ENCODE data around the gene KIAA0586. TPM values are rescaled to one million over a fixed set of nuclear protein-coding genes. Genes with fewer than 3 reads are reported as not detected.

KIAA0586 gene
- polyA plus RNA-seq, 1 of the 3 experiments (the other 2 are of a cell fraction), result 7.5 TPM

- H3K4me2 ChIP-seq, result no peak overlapping the region
- no peaks in the 10 kb centered on the region for H3K36me3 ChIP-seq (replicated peaks in 1 of 2; ENCODE audit: control insufficient read depth in 1 of 2, insufficient read depth in 2 of 2, low read length in 1 of 2)
- H3K9me3 ChIP-seq, result no peaks in the 10 kb centered on the region
- peaks cover 5% of the 10 kb centered on the region for H3F3A ChIP-seq (replicated peaks; ENCODE audit: insufficient read depth)
- no peaks in the 10 kb centered on the region for H4K20me1 ChIP-seq (ENCODE audit: insufficient read depth)
- no peaks in the 10 kb centered on the region for H3K27me3 ChIP-seq (ENCODE audit: insufficient read depth)
- no peaks in the 10 kb centered on the region for H3K9me2 ChIP-seq
- ChIA-PET POLR2A (no interaction called here), CTCF (no interaction called here)
- WGBS (ENCODE audit: low lambda C conversion rate), result 84% methylated on average over 2 of the region's 2 CpGs
- no peaks in the 10 kb centered on the region for H3K4me1 ChIP-seq (ENCODE audit: control insufficient read depth in 1 of 2, insufficient read depth in 2 of 2, low read depth in 1 of 2, low read length in 1 of 2)
- DNase-seq, result no peak
- H2AFZ ChIP-seq (ENCODE audit: low read depth), result no peak overlapping the region
- H3K9ac ChIP-seq, result no peak overlapping the region
- TF ChIP-seq SMC3 (IDR thresholded peaks at IDR 0.05; ENCODE audit: low read depth, low read length), result no peak
- TF ChIP-seq TEAD4 (IDR thresholded peaks at IDR 0.05; ENCODE audit: borderline replicate concordance, insufficient read depth), result no peak
- TF ChIP-seq USF2 (IDR thresholded peaks at IDR 0.05; ENCODE audit: borderline replicate concordance, low read depth, low read length), result no peak
- no peak for TF ChIP-seq MEF2A (IDR thresholded peaks at IDR 0.05; ENCODE audit: borderline replicate concordance, low read depth)
- no peak for TF ChIP-seq EP300 (IDR thresholded peaks at IDR 0.05; ENCODE audit: borderline replicate concordance in 1 of 2, low read depth in 1 of 2, low read length in 1 of 2)
- TF ChIP-seq FOXJ3 (CRISPR knock-in tag; IDR thresholded peaks at IDR 0.05), result no peak
- no peak for TF ChIP-seq GATA2 (CRISPR knock-in tag; IDR thresholded peaks at IDR 0.05)
- no peak for TF ChIP-seq RXRA (IDR thresholded peaks at IDR 0.05; ENCODE audit: borderline replicate concordance, low read depth)
- no peak for TF ChIP-seq TCF12 (IDR thresholded peaks at IDR 0.05)
- TF ChIP-seq ELF1 (IDR thresholded peaks at IDR 0.05), result no peak
- TF ChIP-seq TAF1 (IDR thresholded peaks at IDR 0.05; ENCODE audit: borderline replicate concordance, low read depth, low read length), result no peak
- no peak for TF ChIP-seq JUND (IDR thresholded peaks at IDR 0.05)
- TF ChIP-seq GABPA (IDR thresholded peaks at IDR 0.05; ENCODE audit: low read depth), result no peak
- no peak for TF ChIP-seq YY1 (IDR thresholded peaks at IDR 0.05; ENCODE audit: low read depth)
- no peak for TF ChIP-seq NFIC (IDR thresholded peaks at IDR 0.05; ENCODE audit: borderline replicate concordance)
- TF ChIP-seq, protein P1, sequence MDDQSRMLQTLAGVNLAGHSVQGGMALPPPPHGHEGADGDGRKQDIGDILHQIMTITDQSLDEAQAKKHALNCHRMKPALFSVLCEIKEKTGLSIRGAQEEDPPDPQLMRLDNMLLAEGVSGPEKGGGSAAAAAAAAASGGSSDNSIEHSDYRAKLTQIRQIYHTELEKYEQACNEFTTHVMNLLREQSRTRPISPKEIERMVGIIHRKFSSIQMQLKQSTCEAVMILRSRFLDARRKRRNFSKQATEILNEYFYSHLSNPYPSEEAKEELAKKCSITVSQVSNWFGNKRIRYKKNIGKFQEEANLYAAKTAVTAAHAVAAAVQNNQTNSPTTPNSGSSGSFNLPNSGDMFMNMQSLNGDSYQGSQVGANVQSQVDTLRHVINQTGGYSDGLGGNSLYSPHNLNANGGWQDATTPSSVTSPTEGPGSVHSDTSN (IDR thresholded peaks at IDR 0.05), result no peak
- TF ChIP-seq, protein P2, sequence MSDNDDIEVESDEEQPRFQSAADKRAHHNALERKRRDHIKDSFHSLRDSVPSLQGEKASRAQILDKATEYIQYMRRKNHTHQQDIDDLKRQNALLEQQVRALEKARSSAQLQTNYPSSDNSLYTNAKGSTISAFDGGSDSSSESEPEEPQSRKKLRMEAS (IDR thresholded peaks at IDR 0.05; ENCODE audit: low read depth), result no peak
- H3K79me2 ChIP-seq (ENCODE audit: insufficient read depth), result no peaks in the 10 kb centered on the region
- H3K4me3 ChIP-seq (ENCODE audit: low read depth in 2 of 2, low read length in 1 of 2), result no peak overlapping the region
- H3K27ac ChIP-seq (ENCODE audit: low read depth in 2 of 2, low read length in 1 of 2), result no peak overlapping the region
These were observed 145.3 kb downstream of the KIAA0586 start for GRCh38 chr14:58572863-58573262.

- H3K27me3 ChIP-seq (ENCODE audit: insufficient read depth), result no peaks in the 10 kb centered on the region
- H4K20me1 ChIP-seq (ENCODE audit: insufficient read depth), result no peaks in the 10 kb centered on the region
- no peaks in the 10 kb centered on the region for H3K79me2 ChIP-seq (ENCODE audit: insufficient read depth)
- no peak overlapping the region for H3K27ac ChIP-seq (ENCODE audit: low read depth in 2 of 2, low read length in 1 of 2)
- no peak overlapping the region for H3K4me2 ChIP-seq
- no peaks in the 10 kb centered on the region for H3K9me3 ChIP-seq
- H3K4me1 ChIP-seq (ENCODE audit: control insufficient read depth in 1 of 2, insufficient read depth in 2 of 2, low read depth in 1 of 2, low read length in 1 of 2), result no peaks in the 10 kb centered on the region
- ChIA-PET CTCF (interaction anchor here (1.0 to 1.2 kb wide), 4 partner anchors 10 to 74 kb away, joined by 3 to 5 read pairs (median 4); no protein-coding TSS in a partner anchor), POLR2A (no interaction called here)
- H3F3A ChIP-seq (replicated peaks; ENCODE audit: insufficient read depth), result peaks cover 5% of the 10 kb centered on the region
- no peaks in the 10 kb centered on the region for H3K9me2 ChIP-seq
- no peak for TF ChIP-seq MEF2A (IDR thresholded peaks at IDR 0.05; ENCODE audit: borderline replicate concordance, low read depth)
- TF ChIP-seq RXRA (IDR thresholded peaks at IDR 0.05; ENCODE audit: borderline replicate concordance, low read depth), result no peak
- TF ChIP-seq, protein P1 (IDR thresholded peaks at IDR 0.05), result no peak
- no peak for TF ChIP-seq EP300 (IDR thresholded peaks at IDR 0.05; ENCODE audit: borderline replicate concordance in 1 of 2, low read depth in 1 of 2, low read length in 1 of 2)
- no peak for TF ChIP-seq FOXJ3 (CRISPR knock-in tag; IDR thresholded peaks at IDR 0.05)
- TF ChIP-seq, protein P3, sequence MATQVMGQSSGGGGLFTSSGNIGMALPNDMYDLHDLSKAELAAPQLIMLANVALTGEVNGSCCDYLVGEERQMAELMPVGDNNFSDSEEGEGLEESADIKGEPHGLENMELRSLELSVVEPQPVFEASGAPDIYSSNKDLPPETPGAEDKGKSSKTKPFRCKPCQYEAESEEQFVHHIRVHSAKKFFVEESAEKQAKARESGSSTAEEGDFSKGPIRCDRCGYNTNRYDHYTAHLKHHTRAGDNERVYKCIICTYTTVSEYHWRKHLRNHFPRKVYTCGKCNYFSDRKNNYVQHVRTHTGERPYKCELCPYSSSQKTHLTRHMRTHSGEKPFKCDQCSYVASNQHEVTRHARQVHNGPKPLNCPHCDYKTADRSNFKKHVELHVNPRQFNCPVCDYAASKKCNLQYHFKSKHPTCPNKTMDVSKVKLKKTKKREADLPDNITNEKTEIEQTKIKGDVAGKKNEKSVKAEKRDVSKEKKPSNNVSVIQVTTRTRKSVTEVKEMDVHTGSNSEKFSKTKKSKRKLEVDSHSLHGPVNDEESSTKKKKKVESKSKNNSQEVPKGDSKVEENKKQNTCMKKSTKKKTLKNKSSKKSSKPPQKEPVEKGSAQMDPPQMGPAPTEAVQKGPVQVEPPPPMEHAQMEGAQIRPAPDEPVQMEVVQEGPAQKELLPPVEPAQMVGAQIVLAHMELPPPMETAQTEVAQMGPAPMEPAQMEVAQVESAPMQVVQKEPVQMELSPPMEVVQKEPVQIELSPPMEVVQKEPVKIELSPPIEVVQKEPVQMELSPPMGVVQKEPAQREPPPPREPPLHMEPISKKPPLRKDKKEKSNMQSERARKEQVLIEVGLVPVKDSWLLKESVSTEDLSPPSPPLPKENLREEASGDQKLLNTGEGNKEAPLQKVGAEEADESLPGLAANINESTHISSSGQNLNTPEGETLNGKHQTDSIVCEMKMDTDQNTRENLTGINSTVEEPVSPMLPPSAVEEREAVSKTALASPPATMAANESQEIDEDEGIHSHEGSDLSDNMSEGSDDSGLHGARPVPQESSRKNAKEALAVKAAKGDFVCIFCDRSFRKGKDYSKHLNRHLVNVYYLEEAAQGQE (IDR thresholded peaks at IDR 0.05; ENCODE audit: low read depth, low read length), result no peak
- TF ChIP-seq, protein P4, sequence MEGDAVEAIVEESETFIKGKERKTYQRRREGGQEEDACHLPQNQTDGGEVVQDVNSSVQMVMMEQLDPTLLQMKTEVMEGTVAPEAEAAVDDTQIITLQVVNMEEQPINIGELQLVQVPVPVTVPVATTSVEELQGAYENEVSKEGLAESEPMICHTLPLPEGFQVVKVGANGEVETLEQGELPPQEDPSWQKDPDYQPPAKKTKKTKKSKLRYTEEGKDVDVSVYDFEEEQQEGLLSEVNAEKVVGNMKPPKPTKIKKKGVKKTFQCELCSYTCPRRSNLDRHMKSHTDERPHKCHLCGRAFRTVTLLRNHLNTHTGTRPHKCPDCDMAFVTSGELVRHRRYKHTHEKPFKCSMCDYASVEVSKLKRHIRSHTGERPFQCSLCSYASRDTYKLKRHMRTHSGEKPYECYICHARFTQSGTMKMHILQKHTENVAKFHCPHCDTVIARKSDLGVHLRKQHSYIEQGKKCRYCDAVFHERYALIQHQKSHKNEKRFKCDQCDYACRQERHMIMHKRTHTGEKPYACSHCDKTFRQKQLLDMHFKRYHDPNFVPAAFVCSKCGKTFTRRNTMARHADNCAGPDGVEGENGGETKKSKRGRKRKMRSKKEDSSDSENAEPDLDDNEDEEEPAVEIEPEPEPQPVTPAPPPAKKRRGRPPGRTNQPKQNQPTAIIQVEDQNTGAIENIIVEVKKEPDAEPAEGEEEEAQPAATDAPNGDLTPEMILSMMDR (IDR thresholded peaks at IDR 0.05), result peak; percentile 18; the same call in 1 of the 2 replicates
- H3K9ac ChIP-seq, result no peak overlapping the region
- DNase-seq, result no peak
- no peaks in the 10 kb centered on the region for H3K36me3 ChIP-seq (replicated peaks in 1 of 2; ENCODE audit: control insufficient read depth in 1 of 2, insufficient read depth in 2 of 2, low read length in 1 of 2)
- H2AFZ ChIP-seq (ENCODE audit: low read depth), result no peak overlapping the region
- no peak overlapping the region for H3K4me3 ChIP-seq (ENCODE audit: low read depth in 2 of 2, low read length in 1 of 2)
- WGBS (ENCODE audit: low lambda C conversion rate), result 73% methylated on average over 2 of the region's 2 CpGs
These were observed 147.1 kb downstream of the KIAA0586 start for GRCh38 chr14:58574623-58575022.
